22Rv1 (cell line): ENCODE data around the gene PDILT.

Experiments used
- ZFX ChIP-seq: fragments of 450-650 bp; IDR thresholded peaks from 2 replicates; pipeline ENCODE4 v1.6.1; 2017; ENCODE audit warnings: antibody characterized with exemption, borderline replicate concordance
- TF ChIP-seq, protein P1 (sequence below): fragments of 450-650 bp; IDR thresholded peaks from 2 replicates; pipeline ENCODE4 v1.5.1; 2017; ENCODE audit warnings: mild to moderate bottlenecking

DNA sequence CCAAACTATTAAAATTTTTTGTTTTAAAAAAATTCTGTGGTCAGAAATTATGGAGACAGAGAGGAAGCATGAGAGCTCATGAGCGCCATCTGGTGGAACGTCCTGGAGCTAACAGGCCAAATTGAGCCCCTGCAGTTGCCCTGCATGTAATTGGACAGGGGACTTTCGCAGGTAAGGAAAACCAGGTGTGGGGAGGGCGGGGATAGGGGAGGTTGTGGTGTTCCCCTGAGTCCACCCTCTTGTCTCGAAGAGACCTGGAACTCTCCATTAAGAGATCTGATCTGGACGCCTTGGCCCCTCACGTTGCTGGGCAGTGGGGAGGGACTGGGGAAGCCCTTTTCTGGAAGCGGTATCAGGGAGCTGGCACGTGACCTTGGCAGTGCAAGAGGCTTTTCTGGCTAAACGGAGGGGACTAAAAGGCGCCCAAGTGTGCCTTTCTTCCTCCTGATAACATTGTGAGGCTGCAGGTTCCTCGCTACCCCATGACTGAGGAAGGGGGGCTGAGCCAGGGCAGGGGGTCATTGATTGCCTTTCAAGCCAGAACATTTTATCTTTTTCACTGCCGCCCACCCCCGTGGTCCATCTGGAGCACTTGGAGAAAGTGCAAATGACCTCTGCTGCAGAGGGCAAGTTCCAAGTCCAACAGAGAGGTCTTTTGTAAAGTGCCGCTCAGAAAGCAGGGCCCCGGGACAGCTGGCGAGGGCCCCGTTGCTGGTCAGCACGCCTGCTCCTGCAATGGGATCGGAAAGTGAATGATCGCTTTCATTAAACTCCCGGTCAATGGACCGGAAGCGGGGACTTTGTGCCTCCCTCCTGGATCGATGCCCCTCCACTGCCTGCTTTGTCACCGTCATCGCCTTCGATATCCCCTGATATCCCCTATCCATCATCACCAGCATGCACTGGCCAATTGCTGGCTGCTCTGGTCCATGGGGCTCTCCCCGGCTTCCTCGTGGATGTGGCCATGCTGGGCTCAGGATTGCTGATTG lies 18.4 kb downstream of the PDILT start:
- TF ChIP-seq, protein P1, sequence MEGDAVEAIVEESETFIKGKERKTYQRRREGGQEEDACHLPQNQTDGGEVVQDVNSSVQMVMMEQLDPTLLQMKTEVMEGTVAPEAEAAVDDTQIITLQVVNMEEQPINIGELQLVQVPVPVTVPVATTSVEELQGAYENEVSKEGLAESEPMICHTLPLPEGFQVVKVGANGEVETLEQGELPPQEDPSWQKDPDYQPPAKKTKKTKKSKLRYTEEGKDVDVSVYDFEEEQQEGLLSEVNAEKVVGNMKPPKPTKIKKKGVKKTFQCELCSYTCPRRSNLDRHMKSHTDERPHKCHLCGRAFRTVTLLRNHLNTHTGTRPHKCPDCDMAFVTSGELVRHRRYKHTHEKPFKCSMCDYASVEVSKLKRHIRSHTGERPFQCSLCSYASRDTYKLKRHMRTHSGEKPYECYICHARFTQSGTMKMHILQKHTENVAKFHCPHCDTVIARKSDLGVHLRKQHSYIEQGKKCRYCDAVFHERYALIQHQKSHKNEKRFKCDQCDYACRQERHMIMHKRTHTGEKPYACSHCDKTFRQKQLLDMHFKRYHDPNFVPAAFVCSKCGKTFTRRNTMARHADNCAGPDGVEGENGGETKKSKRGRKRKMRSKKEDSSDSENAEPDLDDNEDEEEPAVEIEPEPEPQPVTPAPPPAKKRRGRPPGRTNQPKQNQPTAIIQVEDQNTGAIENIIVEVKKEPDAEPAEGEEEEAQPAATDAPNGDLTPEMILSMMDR = peak; percentile 88
- no peak for TF ChIP-seq ZFX
